DOHH2 (cell line): ENCODE results near the gene HNRNPH2.

Experiments used
- H3F3A ChIP-seq: fragments of 200-600 bp; sonication (generic), shearing (Covaris generic); 2 replicates; pipeline ENCODE4 v1.6.0; 2016; ENCODE audit warnings: antibody characterized with exemption, mild to moderate bottlenecking; ENCODE audit not compliant: control insufficient read depth, insufficient read depth
- H3K27ac ChIP-seq: fragments of 200-600 bp; sonication (generic); 2 replicates; pipeline ENCODE4 v1.5.1; 2014; ENCODE audit warnings: low read depth, mild to moderate bottlenecking, low read length, moderate library complexity
- H3K27me3 ChIP-seq: fragments of 200-600 bp; sonication (generic); 2 replicates; pipeline ENCODE4 v1.6.1; 2014; ENCODE audit warnings: mild to moderate bottlenecking, low read length, mixed read lengths; ENCODE audit not compliant: control insufficient read depth
- H3K36me3 ChIP-seq: fragments of 200-600 bp; sonication (generic); 2 replicates; pipeline ENCODE4 v1.6.1; 2014; ENCODE audit warnings: mild to moderate bottlenecking, low read length, moderate library complexity, mixed read lengths; ENCODE audit not compliant: control insufficient read depth
- H3K4me1 ChIP-seq: fragments of 200-600 bp; sonication (generic); 2 replicates; pipeline ENCODE4 v1.6.1; 2014; ENCODE audit warnings: mild to moderate bottlenecking, low read length, mixed read lengths; ENCODE audit not compliant: control insufficient read depth
- H3K4me2 ChIP-seq: fragments of 200-600 bp; sonication (generic); 2 replicates; pipeline ENCODE4 v1.6.0; 2014; ENCODE audit warnings: mild to moderate bottlenecking, low read length, moderate library complexity
- H3K4me3 ChIP-seq: fragments of 200-600 bp; sonication (generic); 2 replicates; pipeline ENCODE4 v1.5.1; 2014; ENCODE audit warnings: mild to moderate bottlenecking, low read length, mixed read lengths
- H3K79me2 ChIP-seq: fragments of 200-600 bp; sonication (generic); 2 replicates; pipeline ENCODE4 v1.6.1; 2014; ENCODE audit warnings: mild to moderate bottlenecking, low read length, mixed read lengths; ENCODE audit not compliant: control insufficient read depth
- H3K9me2 ChIP-seq: fragments of 200-600 bp; sonication (generic); replicated peaks from 2 replicates; pipeline ENCODE4 v1.6.1; 2014; ENCODE audit warnings: mild to moderate bottlenecking, low read length, mixed read lengths; ENCODE audit not compliant: control insufficient read depth
- H3K9me3 ChIP-seq: fragments of 200-600 bp; sonication (generic); 2 replicates; pipeline ENCODE4 v1.6.1; 2014; ENCODE audit warnings: antibody characterized with exemption, low read length, mixed read lengths; ENCODE audit not compliant: control insufficient read depth, insufficient read depth
- H4K20me1 ChIP-seq: fragments of 200-600 bp; sonication (generic); 2 replicates; pipeline ENCODE4 v1.6.0; 2014; ENCODE audit warnings: low read depth, mild to moderate bottlenecking, antibody characterized with exemption, low read length, moderate library complexity; ENCODE audit not compliant: control insufficient read depth, insufficient read depth
- CTCF ChIP-seq: fragments of 200-600 bp; sonication (generic); IDR thresholded peaks from one replicate; pipeline ENCODE4 v1.5.1; 2014; ENCODE audit warnings: antibody characterized with exemption, mild to moderate bottlenecking, low read depth, low read length; ENCODE audit not compliant: poor library complexity, severe bottlenecking
- EZH2phosphoT487 ChIP-seq: fragments of 200-600 bp; sonication (generic); IDR thresholded peaks from 2 replicates; pipeline ENCODE4 v1.6.1; 2017; ENCODE audit warnings: borderline replicate concordance, mild to moderate bottlenecking, antibody characterized with exemption, low read length, moderate library complexity, mixed read lengths

Gene HNRNPH2

DNA sequence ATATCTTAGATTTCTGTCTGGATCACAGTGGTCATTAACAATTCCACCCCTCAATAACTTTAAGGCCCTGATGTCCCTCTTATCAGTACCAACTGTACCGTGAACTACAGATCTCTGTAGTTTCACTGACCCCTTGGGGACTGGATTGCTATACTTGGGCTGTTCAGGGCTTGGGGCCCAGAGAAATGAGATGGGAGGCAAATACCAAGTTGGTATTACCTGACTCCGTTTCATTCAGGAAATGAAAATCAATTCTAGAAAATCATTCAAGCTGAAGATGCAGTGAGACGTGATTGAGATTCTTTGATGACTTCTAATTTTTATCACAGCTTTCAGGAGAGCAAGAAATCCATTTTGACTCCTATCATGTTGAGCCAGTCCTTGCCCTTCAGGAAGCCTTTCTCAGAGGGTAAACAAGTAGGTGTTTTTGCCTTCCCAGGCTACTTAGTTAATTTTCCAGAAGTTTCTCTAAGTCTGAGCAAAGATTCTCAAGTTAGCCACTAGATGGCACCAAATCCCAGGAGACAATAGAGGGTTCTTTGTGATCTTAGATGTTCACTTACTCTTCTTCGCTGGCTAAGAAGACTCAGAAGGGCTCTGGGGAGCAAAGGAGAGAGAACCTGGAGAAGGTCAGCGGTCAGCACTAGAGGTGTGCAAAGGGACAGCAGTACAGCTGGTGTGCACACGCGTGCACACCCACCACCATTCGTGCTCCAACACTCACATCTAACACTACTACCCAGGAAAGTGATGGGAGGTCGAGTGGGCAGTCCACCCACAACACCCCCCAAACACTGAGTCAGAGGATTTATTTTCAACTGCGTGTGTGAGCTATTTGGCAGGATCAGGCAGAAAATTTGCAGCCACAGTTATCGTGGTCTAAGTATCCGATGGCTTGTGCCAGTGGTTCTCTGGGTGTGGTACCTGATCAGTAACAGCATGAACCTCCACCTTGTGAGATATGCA, 7.4 kb downstream of the HNRNPH2 start:
- peaks cover 6% of the 10 kb centered on the region for H3F3A ChIP-seq
- H3K4me3 ChIP-seq: no peak overlapping the region
- TF ChIP-seq CTCF (peak; percentile 63), EZH2phosphoT487 (no peak)
- H3K27me3 ChIP-seq: no peaks in the 10 kb centered on the region
- H3K79me2 ChIP-seq: peaks cover 33% of the 10 kb centered on the region
- peaks cover 44% of the 10 kb centered on the region for H3K4me1 ChIP-seq
- H3K27ac ChIP-seq: no peak overlapping the region
- H3K4me2 ChIP-seq: peak overlapping the region; percentile 32
- H3K9me3 ChIP-seq: no peaks in the 10 kb centered on the region
- no peaks in the 10 kb centered on the region for H4K20me1 ChIP-seq
- no peaks in the 10 kb centered on the region for H3K9me2 ChIP-seq
- H3K36me3 ChIP-seq: peaks cover 34% of the 10 kb centered on the region

- Histone ChIP-seq H3K4me3 (no peak overlapping the region), H3K79me2 (peaks cover 21% of the 10 kb centered on the region), H3K9me2 (no peaks in the 10 kb centered on the region), H3K9me3 (no peaks in the 10 kb centered on the region), H3K4me2 (no peak overlapping the region), H3K27ac (no peak overlapping the region), H3K27me3 (no peaks in the 10 kb centered on the region), H3K36me3 (peaks cover 28% of the 10 kb centered on the region), H4K20me1 (no peaks in the 10 kb centered on the region), H3F3A (peaks cover 6% of the 10 kb centered on the region), H3K4me1 (peaks cover 40% of the 10 kb centered on the region)
- no peak for TF ChIP-seq CTCF
- TF ChIP-seq EZH2phosphoT487: no peak
Measured at GRCh38 chrX:101416691-101417090, 8.7 kb downstream of the HNRNPH2 start.

GRCh38 chrX:101417190-101417589, 9.2 kb downstream of the HNRNPH2 start:
- Histone ChIP-seq H3K27me3 (no peaks in the 10 kb centered on the region), H3K36me3 (peaks cover 23% of the 10 kb centered on the region), H3K4me1 (peaks cover 35% of the 10 kb centered on the region), H3F3A (peaks cover 6% of the 10 kb centered on the region), H3K9me2 (no peaks in the 10 kb centered on the region), H3K4me3 (no peak overlapping the region), H3K4me2 (no peak overlapping the region), H3K9me3 (no peaks in the 10 kb centered on the region), H4K20me1 (no peaks in the 10 kb centered on the region), H3K79me2 (peaks cover 16% of the 10 kb centered on the region), H3K27ac (no peak overlapping the region)
- TF ChIP-seq EZH2phosphoT487 (no peak), CTCF (no peak)
